CD4-positive, alpha-beta T cell treated with Interleukin-1 beta for 1 hour (primary cell): Measurements from ENCODE around the gene ATG2B.
"Not testable (repeated sequence)": the region's sequence is repeated elsewhere in the genome, so short reads cannot be mapped to it uniquely, and the experiment has no call there.

Experiments
- DNase-seq, 2 donors: peaks; one replicate each; pipeline ENCODE4 v3.0.0-alpha.2; 2020 to 2022

The ATG2B gene

DNA sequence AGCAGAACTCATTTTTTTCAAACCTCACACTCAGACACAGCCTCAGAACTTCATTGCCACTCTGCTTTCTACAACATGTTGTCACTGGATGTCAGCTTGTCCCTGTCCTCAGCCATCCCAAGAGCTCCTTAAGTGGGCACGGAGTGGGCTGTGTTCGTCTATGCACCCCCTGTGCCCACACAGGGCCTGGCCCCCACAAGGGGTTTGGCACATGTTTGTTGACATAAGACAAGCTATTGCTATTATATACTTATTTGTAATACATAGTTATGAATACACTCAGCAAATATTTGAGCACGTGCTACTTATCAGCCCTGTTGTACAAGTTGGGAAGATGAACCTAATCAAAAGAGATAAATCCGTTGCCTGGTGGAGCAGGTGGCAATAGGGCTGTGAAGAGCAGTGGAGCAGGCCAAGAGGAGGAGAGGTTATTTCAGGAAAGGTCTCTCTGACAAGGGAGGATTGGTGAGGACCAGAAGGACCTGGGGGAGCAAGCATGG lies 111.4 kb downstream of the ATG2B start:
- no peak for DNase-seq

DNA sequence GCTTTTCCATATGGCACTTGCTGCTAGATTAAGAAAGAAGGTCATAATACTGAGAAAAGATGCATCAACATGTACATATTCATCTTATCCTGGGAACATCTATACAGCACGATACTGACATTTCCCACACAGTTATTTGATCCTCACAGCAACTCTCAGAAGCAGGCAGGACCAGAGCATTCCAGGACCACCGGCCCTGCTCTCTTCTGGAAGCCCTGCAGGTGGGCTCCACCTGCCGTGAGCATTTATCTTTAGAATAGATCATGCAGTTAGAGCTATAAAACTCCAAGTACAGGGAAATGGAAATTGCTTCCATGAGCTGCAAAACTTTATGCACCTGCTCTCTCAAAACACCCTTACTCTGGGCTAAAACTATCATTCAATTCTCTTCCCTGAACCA lies 112.7 kb downstream of the ATG2B start:
- DNase-seq: no peak

DNA sequence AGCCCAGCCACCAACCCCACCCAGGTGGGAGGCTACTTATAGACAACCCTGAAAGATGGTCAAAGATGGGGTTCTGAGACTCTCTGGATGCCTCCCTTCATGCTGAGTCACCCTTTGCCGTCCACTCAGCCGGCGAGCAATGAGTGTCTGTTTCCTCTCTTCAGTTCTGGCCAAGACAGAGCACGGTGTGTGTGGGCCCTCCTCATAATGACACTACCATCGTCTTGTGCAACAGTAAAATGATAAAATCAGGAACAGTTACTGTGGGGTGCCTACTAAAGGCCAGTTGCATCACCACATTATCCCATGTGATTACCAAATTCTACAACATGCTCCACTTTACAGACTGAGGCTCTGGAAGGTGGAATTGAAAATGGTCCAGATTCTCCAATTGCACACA lies 114.1 kb downstream of the ATG2B start:
- peak in 1 of 2 donors; percentile 42 for DNase-seq

DNA sequence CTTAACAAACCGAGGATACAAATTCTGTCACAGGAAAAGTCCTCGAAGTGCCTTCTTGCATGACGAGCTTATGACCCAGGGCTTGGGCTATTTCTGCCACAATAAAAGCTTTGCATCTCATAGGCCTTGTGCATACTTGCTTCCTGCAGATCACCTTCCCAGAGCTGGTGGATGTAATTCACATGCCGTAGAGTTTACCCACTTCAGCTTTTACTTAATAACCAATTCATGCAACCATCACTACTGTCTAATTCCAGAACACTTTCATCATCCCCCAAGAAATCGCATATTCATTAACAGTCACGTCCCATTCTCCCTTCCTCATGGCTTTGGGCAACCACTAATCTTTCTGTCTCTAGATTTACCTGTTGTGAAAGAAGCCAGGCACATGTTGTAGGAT lies 116.1 kb downstream of the ATG2B start:
- no peak for DNase-seq

DNA sequence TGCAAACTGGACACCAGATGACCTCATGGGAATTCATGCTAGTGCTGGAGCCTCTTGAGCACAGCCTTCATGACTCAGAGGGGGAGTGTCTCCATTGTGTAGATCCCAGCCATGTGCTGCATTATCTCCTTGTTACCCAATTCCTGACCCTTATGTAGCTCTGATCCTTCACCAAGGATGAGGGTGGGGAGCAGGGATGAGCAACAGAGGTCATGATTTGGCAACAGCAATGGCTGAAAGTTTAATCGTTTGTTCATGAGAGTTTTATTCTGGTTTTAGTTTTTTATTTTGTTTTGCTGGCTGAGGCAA lies 116.6 kb downstream of the ATG2B start:
- DNase-seq: no peak

DNA sequence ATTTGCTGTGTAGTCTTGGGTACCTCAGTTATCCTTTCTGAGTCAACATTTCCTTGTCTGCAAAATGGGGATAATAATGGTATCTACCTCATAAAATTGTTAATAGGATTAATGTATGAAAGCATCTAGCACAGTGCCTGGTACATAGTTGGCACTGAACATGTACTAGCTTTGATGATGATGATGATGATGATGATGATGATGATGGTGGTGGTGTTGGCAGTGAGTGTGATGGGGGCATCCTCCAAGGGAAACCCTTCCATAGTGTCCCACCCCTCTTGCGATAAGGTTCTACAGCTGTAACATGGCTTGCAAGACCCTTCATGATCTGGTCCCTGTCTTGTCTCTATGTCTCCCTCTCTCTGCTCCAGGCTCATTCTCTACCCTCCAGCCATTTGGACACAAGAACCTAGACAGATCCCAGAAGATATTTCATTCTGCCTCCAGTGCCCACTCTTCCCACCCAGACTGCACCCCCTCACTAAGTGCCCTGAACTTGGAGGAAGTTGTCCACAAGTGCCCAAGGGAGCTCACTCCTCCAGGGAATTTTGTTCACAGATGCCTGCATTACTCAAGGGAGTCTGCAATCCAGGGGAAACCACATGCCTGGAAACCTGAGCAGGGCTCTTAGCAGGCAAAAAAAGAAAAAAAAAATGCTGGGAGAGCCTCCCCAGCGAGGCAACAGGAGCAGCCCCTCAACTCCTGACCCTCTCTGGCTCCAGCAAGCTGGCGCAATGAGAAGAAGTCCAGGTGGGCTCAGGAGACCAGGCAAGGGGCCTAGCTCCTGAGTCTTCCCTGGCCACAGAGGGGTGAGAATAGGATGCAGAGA lies 117.2 kb downstream of the ATG2B start:
- DNase-seq: no peak

DNA sequence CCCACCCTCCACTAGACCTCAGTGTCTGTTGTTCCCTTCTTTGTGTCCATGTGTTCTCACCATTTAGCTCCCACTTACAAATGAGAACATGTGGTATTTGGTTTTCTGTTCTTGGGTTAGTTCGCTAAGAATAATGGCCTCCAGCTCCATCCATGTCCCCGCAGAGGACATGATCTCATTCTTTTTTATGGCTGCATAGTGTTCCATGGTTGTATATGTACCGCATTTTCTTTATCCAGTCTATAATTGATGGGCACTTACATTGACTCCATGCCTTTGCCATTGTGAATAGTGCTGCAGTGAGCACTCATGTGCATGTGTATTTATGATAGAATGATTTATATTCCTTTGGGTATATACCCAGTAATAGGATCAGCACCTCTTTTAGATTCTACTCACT lies 118.1 kb downstream of the ATG2B start:
- DNase-seq: not testable (repeated sequence)

DNA sequence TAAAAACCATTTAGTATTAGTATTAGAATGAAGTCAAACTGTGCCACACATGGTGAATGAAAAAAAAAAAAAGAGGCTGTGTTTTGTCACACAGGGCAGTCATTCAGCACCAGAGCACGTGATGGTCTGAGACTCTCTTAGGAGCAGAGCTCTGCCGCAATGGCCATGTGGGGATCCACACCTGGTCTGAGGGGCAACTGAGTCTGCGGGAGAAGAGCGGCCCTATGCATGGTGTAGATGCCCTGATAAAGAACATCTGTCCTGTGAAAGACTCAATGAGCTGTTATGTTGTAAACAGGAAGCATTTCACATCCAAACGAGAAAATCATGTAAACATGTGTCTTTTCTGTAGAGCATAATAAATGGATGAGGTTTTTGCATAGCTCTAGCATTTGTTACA lies 119.4 kb downstream of the ATG2B start:
- DNase-seq: no peak

DNA sequence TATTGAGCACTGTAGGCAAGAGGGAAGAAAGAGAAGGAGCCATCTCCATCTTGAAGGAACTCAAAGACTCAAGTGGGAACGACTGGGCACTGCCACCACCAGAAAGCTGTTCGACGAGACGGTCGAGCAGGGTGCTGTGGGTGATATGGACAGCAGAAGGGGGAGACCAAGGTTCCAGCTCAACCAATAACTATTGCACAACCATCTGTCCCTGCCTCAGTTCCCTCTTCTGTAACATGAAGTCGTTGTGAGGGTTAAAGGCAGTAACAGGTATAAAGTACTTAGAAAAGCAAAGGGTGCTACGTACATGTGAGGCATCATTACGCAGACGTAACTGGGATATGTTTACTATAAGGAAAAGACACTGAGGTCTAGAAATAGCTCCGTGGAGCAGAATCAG lies 121.0 kb downstream of the ATG2B start:
- no peak for DNase-seq

DNA sequence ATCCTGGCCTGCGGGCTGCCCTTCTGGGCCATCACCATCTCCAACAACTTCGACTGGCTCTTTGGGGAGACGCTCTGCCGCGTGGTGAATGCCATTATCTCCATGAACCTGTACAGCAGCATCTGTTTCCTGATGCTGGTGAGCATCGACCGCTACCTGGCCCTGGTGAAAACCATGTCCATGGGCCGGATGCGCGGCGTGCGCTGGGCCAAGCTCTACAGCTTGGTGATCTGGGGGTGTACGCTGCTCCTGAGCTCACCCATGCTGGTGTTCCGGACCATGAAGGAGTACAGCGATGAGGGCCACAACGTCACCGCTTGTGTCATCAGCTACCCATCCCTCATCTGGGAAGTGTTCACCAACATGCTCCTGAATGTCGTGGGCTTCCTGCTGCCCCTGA lies 122.5 kb downstream of the ATG2B start:
- DNase-seq: no peak

DNA sequence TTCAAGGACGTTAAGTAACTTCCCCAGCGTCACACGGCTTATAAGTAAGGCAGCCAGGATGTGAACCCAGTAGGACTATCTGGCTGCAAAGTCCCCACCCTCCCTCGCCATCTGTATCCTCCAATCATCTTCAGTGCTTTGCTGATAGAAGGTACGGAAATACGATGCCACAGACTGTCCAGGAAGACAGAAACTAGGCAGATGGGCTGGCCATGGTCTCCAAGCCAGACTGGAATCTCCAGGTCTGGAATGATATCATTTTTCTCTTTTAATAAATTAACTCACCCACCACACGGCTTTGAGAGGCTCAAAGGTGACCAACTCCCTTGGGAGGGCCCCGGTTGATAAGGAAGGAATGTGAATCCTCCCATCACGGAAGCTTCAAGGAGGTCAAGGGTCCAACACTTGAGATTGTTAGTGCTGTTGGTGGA lies 123.4 kb downstream of the ATG2B start:
- no peak for DNase-seq

DNA sequence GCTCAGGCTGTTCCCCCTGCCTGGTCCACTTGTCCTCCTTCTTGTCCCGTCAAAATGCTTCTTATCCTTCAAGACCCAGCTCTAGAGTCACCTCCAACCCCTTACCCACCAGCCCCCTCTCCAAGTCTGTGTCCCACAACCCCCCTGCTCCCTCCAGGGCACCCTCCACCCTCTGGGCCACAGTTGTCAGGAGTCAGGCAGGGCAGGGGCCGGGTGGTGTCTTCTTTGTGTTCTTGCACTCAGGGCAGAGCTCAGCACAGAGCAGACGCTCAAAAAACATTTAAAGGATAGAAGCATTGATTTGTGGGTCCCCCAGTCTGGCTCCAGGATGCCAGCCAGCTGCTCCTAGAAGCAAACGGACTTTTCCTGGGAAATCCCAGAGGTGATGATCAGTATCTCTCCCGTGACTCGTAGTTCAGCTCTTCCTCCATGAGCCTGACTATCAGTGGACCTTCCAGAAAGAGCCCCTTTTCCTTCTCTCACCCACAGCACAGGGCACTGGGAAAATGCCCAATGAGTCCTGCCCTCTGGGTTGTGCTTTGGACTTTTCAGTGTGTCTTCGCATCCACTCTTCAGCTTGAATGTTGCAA lies 124.4 kb downstream of the ATG2B start:
- no peak for DNase-seq

DNA sequence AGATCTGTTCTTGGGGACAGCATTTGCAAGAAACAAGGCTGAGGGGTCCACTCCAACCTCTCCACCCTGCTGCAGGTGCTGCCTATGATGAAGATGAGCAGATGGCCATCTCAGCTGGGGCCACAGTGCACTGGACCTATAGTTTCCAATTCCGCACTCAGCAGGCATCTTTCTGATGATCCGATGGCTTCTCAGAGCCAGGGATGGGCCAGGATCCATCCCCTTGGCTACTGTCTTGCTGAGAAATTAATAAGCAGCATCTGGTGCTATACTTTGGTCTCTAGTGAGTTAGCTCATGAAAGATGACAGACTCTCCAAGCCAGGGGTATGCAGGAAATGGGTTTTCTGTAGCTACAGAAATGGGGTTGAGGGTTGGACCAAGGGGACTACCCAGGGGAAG lies 125.5 kb downstream of the ATG2B start:
- no peak for DNase-seq

DNA sequence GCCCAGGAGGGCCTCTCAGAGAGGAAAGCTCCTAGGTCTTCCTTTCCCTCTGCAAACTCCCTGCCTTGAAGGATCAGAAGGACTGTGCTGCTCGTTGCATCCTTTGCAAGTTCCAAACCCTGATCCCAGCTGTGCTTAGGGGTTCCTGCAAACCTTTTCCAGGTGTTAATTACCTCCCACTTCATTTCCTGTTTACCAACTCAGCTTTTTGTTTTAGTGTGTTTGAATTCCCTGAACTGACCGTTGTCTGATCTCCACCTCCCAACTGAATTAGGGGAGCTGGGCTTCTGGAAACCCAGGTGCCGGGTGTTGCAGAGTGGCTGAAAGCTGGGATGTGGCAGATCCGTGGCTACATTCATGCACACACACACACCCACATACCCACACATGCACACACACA lies 127.7 kb downstream of the ATG2B start:
- no peak for DNase-seq

DNA sequence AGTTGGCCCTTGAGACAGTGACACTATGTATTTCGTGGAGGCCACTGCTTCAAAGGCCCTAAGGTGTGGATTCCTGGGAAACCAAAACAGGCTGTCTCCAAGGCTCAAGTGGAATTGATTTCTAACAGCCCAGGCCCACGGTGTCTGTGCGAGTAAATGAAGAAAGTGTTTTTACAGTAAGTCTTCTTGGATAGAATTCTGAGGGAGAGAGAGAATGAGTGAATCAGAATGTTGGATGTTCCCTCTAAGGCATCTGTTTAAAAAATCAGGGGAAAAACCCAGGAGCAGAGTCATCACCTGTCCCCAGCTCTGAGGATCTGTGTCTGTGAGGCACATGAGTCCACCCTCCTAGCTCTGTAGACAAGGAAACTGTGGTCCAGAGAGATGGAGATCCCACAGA lies 129.5 kb downstream of the ATG2B start:
- no peak for DNase-seq

DNA sequence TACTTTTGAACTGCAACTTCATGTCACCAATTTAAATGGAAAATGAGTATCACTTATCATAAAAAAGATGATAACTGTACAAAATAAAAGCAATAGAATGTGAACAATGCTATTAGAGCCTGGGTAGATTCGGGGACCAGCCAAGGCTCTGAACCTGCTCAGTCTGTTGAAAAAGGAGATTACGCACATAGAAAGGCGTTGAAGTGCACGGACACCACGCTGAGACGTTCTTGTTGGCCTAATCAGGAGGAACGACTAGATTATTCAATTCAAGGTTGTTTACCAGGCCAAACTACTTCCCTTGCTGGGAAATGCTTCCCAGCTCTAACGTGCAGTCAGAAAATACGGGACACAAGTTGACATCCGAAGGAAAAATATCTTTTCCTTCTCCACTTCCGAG lies 130.6 kb downstream of the ATG2B start:
- DNase-seq: no peak

DNA sequence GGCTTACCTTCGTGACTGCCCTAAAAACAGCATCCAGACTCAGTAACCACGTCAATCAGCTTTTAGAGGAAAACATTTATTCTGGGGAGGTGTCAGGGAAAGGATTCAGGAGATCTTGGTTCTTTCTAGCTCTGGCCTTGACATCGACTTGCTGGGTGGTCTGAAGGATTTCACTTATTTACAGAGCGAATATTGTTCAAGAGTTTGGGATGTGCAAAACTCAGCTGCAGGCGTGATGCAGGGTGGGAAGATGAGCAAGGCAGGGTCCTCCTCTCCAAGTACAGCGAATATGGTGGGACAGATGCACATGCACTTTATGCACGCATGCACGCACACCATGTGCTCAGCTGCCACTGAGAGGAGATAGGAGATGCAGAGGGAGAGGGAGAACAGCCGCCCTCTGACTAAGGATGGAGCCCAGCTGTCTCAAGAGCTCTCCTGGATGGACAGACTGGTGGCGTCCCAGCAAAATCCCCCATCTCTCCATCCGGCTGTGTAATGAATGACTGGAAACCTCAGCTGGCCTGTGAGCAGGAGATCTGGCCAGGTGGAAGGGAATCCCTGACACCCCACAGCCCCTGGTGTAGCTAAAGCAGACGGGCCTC lies 131.5 kb downstream of the ATG2B start:
- DNase-seq: no peak

DNA sequence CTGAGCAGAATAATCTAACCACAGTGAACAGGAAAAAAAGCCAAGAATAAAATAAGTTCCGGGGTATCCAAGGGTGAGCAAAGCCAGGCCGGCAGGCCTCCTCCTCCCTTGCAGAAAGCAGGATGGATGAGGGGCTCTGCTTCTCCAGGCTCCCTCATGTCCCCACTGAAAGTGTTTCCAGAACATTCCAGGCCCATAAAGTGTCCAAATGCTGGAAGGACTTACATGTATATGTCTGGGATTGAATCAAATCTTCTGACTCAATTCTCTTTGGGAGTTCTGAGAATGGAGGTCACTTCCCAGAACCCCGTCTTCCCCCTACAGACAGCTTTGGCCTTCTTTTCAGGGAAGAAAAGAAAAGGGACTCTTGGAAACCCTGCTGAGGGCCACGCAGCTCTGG lies 132.1 kb downstream of the ATG2B start:
- no peak for DNase-seq

DNA sequence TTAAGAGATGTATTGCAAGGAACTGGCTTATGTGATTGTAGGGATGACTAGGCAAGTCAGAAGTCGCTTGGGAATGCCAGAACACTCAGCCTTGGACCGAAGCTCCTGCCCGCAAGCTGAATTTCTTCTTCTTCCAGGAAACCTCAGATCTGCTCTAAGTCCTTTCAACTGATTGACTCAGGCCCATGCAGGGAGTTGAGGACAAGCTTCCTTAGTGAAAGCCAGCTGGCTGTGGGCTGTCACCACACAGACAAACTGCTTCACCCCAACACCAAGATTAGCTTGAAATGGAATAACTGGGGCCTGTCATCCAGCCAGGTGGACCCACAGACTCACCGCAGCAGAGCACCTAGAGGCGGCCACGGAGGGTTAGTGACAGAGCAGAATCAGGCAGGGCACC lies 133.8 kb downstream of the ATG2B start:
- no peak for DNase-seq
